Upper lobe of left lung (tissue), 4 donors: ENCODE measurements around the gene HHIP.

Experiments used
- CTCF ChIP-seq, 6 experiments: fragments of 450-650 bp in 4 of 6; fragments of 200-600 bp in 2 of 6; sonication (generic) in 2 of 6; IDR thresholded peaks; one replicate each; pipeline ENCODE4 v1.5.1; 2016 to 2019; ENCODE audit warnings: antibody characterized with exemption in 6 of 6
- POLR2A ChIP-seq, 4 donors: fragments of 450-650 bp; IDR thresholded peaks; one replicate each; pipeline ENCODE4 v1.5.1; 2016 to 2017; ENCODE audit warnings: antibody characterized with exemption in 4 of 4, mild to moderate bottlenecking in 2 of 4
- POLR2AphosphoS5 ChIP-seq, 2 donors: sonication (generic); formaldehyde crosslinking; IDR thresholded peaks; one replicate each; pipeline ENCODE4 v1.5.1; 2017; ENCODE audit warnings: antibody characterized with exemption in 2 of 2

DNA sequence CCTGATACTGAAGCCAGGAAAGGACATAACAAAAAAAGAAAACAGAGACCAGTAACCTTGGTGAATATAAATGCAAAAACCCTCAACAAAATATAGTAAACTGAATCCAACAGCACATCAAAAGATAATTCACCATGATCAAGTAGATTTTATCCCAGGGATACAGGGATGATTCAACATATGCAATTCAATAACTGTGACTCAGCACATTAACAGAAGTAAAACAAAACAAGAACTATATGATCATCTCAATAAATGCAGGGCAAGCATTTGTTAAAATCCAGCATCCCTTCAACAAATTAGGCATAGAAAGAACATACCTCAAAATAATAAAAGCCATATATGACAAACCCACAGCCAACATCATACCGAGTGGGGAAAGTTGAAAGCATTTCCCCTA lies 112.0 kb downstream of the HHIP start:
- TF ChIP-seq POLR2A (IDR thresholded peaks at IDR 0.05) (no peak), CTCF (IDR thresholded peaks at IDR 0.05) (no peak), POLR2AphosphoS5 (IDR thresholded peaks at IDR 0.05) (no peak)
